ENCODE data around the gene LEFTY2.

The LEFTY2 gene

GRCh38 chr1:225934711-225935110, 6.3 kb downstream of the LEFTY2 start (continued):
- no peak for TF ChIP-seq ZBTB48 (tag by site-specific recombination; IDR thresholded peaks at IDR 0.05)
- no peak for TF ChIP-seq ZNF514 (tag by site-specific recombination; IDR thresholded peaks at IDR 0.05)
- TF ChIP-seq HOXC10 (CRISPR knock-in tag; IDR thresholded peaks at IDR 0.05), result no peak
- no peak for TF ChIP-seq ZNF777 (tag by site-specific recombination; IDR thresholded peaks at IDR 0.05; ENCODE audit: borderline replicate concordance)
- TF ChIP-seq ZFHX2 (tag by site-specific recombination; conservative IDR thresholded peaks at IDR 0.05), result 0 out of 2 replicates have a peak, but pooled peaks have one; percentile 10
- TF ChIP-seq ZNF426 (tag by site-specific recombination; IDR thresholded peaks at IDR 0.05), result no peak
- no peak for TF ChIP-seq ZNF423 (tag by site-specific recombination; IDR thresholded peaks at IDR 0.05)
- no peak for TF ChIP-seq REST (tag by site-specific recombination; IDR thresholded peaks at IDR 0.05)
- TF ChIP-seq ZNF211 (tag by site-specific recombination; IDR thresholded peaks at IDR 0.05; ENCODE audit: low read depth), result no peak
- no peak for TF ChIP-seq ZSCAN18 (tag by site-specific recombination; IDR thresholded peaks at IDR 0.05)
- no peak for TF ChIP-seq ZNF280D (tag by site-specific recombination; IDR thresholded peaks at IDR 0.05)
- TF ChIP-seq INSM2 (tag by site-specific recombination; IDR thresholded peaks at IDR 0.05), result no peak
- TF ChIP-seq OSR2 (tag by site-specific recombination; IDR thresholded peaks at IDR 0.05), result peak; percentile 12; the same call in 1 of the 2 replicates
- TF ChIP-seq YY2 (tag by site-specific recombination; IDR thresholded peaks at IDR 0.05), result 0 out of 2 replicates have a peak, but pooled peaks have one; percentile 20
- no peak for TF ChIP-seq ZNF16 (tag by site-specific recombination; IDR thresholded peaks at IDR 0.05; ENCODE audit: low read depth)
- no peak for TF ChIP-seq ZNF302 (tag by site-specific recombination; IDR thresholded peaks at IDR 0.05; ENCODE audit: low read depth)
- TF ChIP-seq PRDM10 (tag by site-specific recombination; IDR thresholded peaks at IDR 0.05), result no peak
- TF ChIP-seq ZNF155 (tag by site-specific recombination; IDR thresholded peaks at IDR 0.05), result no peak
- no peak for TF ChIP-seq KLF9 (tag by site-specific recombination; IDR thresholded peaks at IDR 0.05; ENCODE audit: low read depth)
- no peak for TF ChIP-seq ZNF274 (IDR thresholded peaks at IDR 0.05; ENCODE audit: low read length)
- no peak for TF ChIP-seq ZNF274 (tag by site-specific recombination; IDR thresholded peaks at IDR 0.05; ENCODE audit: borderline replicate concordance)
- TF ChIP-seq ZNF140 (tag by site-specific recombination; IDR thresholded peaks at IDR 0.05), result peak; percentile 82; the same call in 1 of the 2 replicates
- no peak for TF ChIP-seq ZNF362 (tag by site-specific recombination; IDR thresholded peaks at IDR 0.05)
- no peak for TF ChIP-seq ZNF600 (tag by site-specific recombination; IDR thresholded peaks at IDR 0.05)
- TF ChIP-seq ZNF704 (tag by site-specific recombination; IDR thresholded peaks at IDR 0.05), result no peak

Data from HEK293 (cell line).